HEK293T (cell line): Measurements from ENCODE around the gene SLC35F5.
"Not testable (repeated sequence)": the region's sequence is repeated elsewhere in the genome, so short reads cannot be mapped to it uniquely, and the experiment has no call there.

Experiments used
- CTCF ChIA-PET: fragments of 350-600 bp; formaldehyde crosslinking; extraction: SDS; loops from one replicate; lab custom pipeline; 2021; ENCODE audit warnings: antibody characterized with exemption, inconsistent platforms; lab: Yijun Ruan, JAX
- POLR2A ChIA-PET: fragments of 350-600 bp; formaldehyde crosslinking; extraction: SDS; loops from one replicate; lab custom pipeline; 2020; ENCODE audit warnings: antibody characterized with exemption, inconsistent platforms; lab: Yijun Ruan, JAX
- DNase-seq: peaks from one replicate; pipeline ENCODE4 v3.0.0; 2012; ENCODE audit warnings: mixed read lengths; ENCODE audit errors: extremely low spot score
- ARNT ChIP-seq: fragments of 450-650 bp; IDR thresholded peaks from 2 replicates; pipeline ENCODE4 v1.6.1; 2017; ENCODE audit warnings: mild to moderate bottlenecking
- BHLHE40 ChIP-seq: fragments of 450-650 bp; IDR thresholded peaks from 2 replicates; pipeline ENCODE4 v1.6.1; 2016; ENCODE audit warnings: mild to moderate bottlenecking, moderate library complexity, borderline replicate concordance
- CTBP1 ChIP-seq: fragments of 450-650 bp; IDR thresholded peaks from 2 replicates; pipeline ENCODE4 v1.6.1; 2016; ENCODE audit warnings: borderline replicate concordance
- ELF4 ChIP-seq: fragments of 450-650 bp; IDR thresholded peaks from 2 replicates; pipeline ENCODE4 v1.6.1; 2017; ENCODE audit warnings: antibody characterized with exemption
- FOXA1 ChIP-seq: fragments of 450-650 bp; IDR thresholded peaks from 2 replicates; pipeline ENCODE4 v1.6.1; 2016; ENCODE audit warnings: mild to moderate bottlenecking
- FOXK2 ChIP-seq: fragments of 450-650 bp; IDR thresholded peaks from 2 replicates; pipeline ENCODE4 v1.6.1; 2016; ENCODE audit warnings: mild to moderate bottlenecking
- FOXM1 ChIP-seq: fragments of 450-650 bp; IDR thresholded peaks from 2 replicates; pipeline ENCODE4 v1.6.1; 2017; ENCODE audit warnings: mild to moderate bottlenecking, borderline replicate concordance
- HDGF ChIP-seq: fragments of 450-650 bp; IDR thresholded peaks from 2 replicates; pipeline ENCODE4 v1.6.1; 2017; ENCODE audit warnings: antibody characterized with exemption, borderline replicate concordance
- L3MBTL2 ChIP-seq: fragments of 450-650 bp; conservative IDR thresholded peaks from 2 replicates; pipeline ENCODE4 v1.6.1; 2016; ENCODE audit warnings: mild to moderate bottlenecking
- LEF1 ChIP-seq: fragments of 450-650 bp; IDR thresholded peaks from 2 replicates; pipeline ENCODE4 v1.6.1; 2017; ENCODE audit warnings: mild to moderate bottlenecking, borderline replicate concordance
- NFRKB ChIP-seq: fragments of 450-650 bp; IDR thresholded peaks from 2 replicates; pipeline ENCODE4 v1.6.1; 2016; ENCODE audit warnings: mild to moderate bottlenecking, moderate library complexity
- PKNOX1 ChIP-seq: fragments of 450-650 bp; IDR thresholded peaks from 2 replicates; pipeline ENCODE4 v1.6.1; 2016
- SP1 ChIP-seq: fragments of 450-650 bp; IDR thresholded peaks from 2 replicates; pipeline ENCODE4 v1.6.1; 2017
- SUZ12 ChIP-seq: fragments of 450-650 bp; IDR thresholded peaks from 2 replicates; pipeline ENCODE4 v1.6.1; 2016; ENCODE audit warnings: mild to moderate bottlenecking
- TARDBP ChIP-seq: fragments of 450-650 bp; IDR thresholded peaks from 2 replicates; pipeline ENCODE4 v1.6.1; 2016
- ZNF384 ChIP-seq: fragments of 450-650 bp; IDR thresholded peaks from 2 replicates; pipeline ENCODE4 v1.6.1; 2016

SLC35F5 gene

GRCh38 chr2:113720167-113720566, 36.3 kb downstream of the SLC35F5 start:
- TF ChIP-seq ZNF384 (peak; percentile 93), L3MBTL2 (no peak), NFRKB (no peak), FOXA1 (no peak), CTBP1 (no peak), ARNT (no peak)
- POLR2A ChIA-PET, result no interaction called here
- DNase-seq, result peak; percentile 21
- CTCF ChIA-PET, result interaction anchor here (0.7 to 2.2 kb wide), 2 partner anchors 9 to 13 kb away, joined by 3 to 10 read pairs; no protein-coding TSS in a partner anchor

GRCh38 chr2:113716291-113716690, 40.2 kb downstream of the SLC35F5 start:
- ChIA-PET POLR2A (no interaction called here), CTCF (no interaction called here)
- no peak for DNase-seq
- TF ChIP-seq FOXA1 (no peak), CTBP1 (no peak), ZNF384 (no peak), ARNT (no peak), BHLHE40 (no peak), LEF1 (no peak), HDGF (no peak), L3MBTL2 (no peak), NFRKB (no peak), SUZ12 (no peak), SP1 (no peak), TARDBP (no peak), FOXK2 (no peak), PKNOX1 (no peak), FOXM1 (no peak), ELF4 (no peak)

- DNase-seq, result no peak
- ChIA-PET CTCF (interaction anchor here (0.6 kb wide), 1 partner anchor 83 kb away, joined by 3 read pairs; no protein-coding TSS in a partner anchor), POLR2A (no interaction called here)
- TF ChIP-seq SP1 (no peak), FOXM1 (no peak), FOXA1 (no peak), HDGF (no peak), FOXK2 (no peak), ELF4 (no peak), ARNT (no peak), CTBP1 (no peak), NFRKB (no peak), TARDBP (no peak), L3MBTL2 (no peak), BHLHE40 (no peak), ZNF384 (no peak), LEF1 (no peak)
Observed at GRCh38 chr2:113712941-113713340, 43.5 kb downstream of the SLC35F5 start.

- ChIA-PET POLR2A (no interaction called here), CTCF (no interaction called here)
- DNase-seq, result no peak
- TF ChIP-seq SUZ12 (no peak), FOXA1 (no peak), HDGF (no peak), FOXM1 (no peak), TARDBP (no peak), L3MBTL2 (no peak), ARNT (no peak), FOXK2 (no peak), PKNOX1 (no peak), ZNF384 (no peak), CTBP1 (no peak), SP1 (no peak), ELF4 (no peak)
Observed at GRCh38 chr2:113711851-113712250, 44.6 kb downstream of the SLC35F5 start.

GRCh38 chr2:113709022-113709421, 47.4 kb downstream of the SLC35F5 start:
- DNase-seq, result no peak
- TF ChIP-seq ARNT, result no peak
- no peak for TF ChIP-seq ZNF384
- TF ChIP-seq FOXK2, result no peak
- no peak for TF ChIP-seq TARDBP
- ChIA-PET CTCF (no interaction called here), POLR2A (no interaction called here)

GRCh38 chr2:113707106-113707505, 49.3 kb downstream of the SLC35F5 start:
- CTCF ChIA-PET, result interaction anchor here (1.6 kb wide), 1 partner anchor 14 kb away, joined by 10 read pairs; no protein-coding TSS in a partner anchor

GRCh38 chr2:113705982-113706523, 50.4 kb downstream of the SLC35F5 start:
- no peak for TF ChIP-seq FOXA1
- TF ChIP-seq TARDBP, result no peak
- no peak for TF ChIP-seq ELF4
- TF ChIP-seq PKNOX1, result no peak
- TF ChIP-seq NFRKB, result no peak
- TF ChIP-seq BHLHE40, result no peak
- TF ChIP-seq LEF1, result no peak
- TF ChIP-seq L3MBTL2, result no peak
- TF ChIP-seq ZNF384, result no peak
- TF ChIP-seq FOXM1, result no peak
- no peak for TF ChIP-seq SUZ12
- TF ChIP-seq FOXK2, result no peak
- no peak for TF ChIP-seq ARNT
- CTCF ChIA-PET, result interaction anchor here (1.6 kb wide), 1 partner anchor 15 kb away, joined by 10 read pairs; no protein-coding TSS in a partner anchor
- no peak for DNase-seq
- POLR2A ChIA-PET, result no interaction called here

More at GRCh38 chr2:113707106-113707505, 49.3 kb downstream of the SLC35F5 start:
- DNase-seq, result no peak
- TF ChIP-seq ARNT, result no peak
- no peak for TF ChIP-seq L3MBTL2
- POLR2A ChIA-PET, result interaction anchor here (1.4 kb wide), 1 partner anchor 49 kb away, joined by 3 read pairs; the partner anchor contains the start of gene SLC35F5

- POLR2A ChIA-PET, CTCF ChIA-PET, DNase-seq: not testable (repeated sequence)
Observed at GRCh38 chr2:113704300-113704993, 52.0 kb downstream of the SLC35F5 start.
